A549 (cell line): ENCODE measurements around the gene NKD1. TPM values are rescaled to one million over a fixed set of nuclear protein-coding genes. Genes with fewer than 3 reads are reported as not detected.

Experiments
- ATAC-seq, 2 experiments: fragments of 200-7000 bp in 1 of 2; fragments of >200 bp in 1 of 2; cut with Nextera tagmentation in 1 of 2; cut with Tn5 transposase in 1 of 2; 3 replicates each; pipeline versions ENCODE4 v1.8.0 to v1.9.1; 2018 to 2020; ENCODE audit warnings: mild to moderate bottlenecking in 1 of 2, moderate library complexity in 1 of 2
- CTCF ChIA-PET: fragments of 300-600 bp; sonication (Branson Sonifier 250); formaldehyde crosslinking; extraction: SDS; loops from one replicate; lab custom pipeline; 2021; ENCODE audit warnings: antibody characterized with exemption, inconsistent platforms; lab: Yijun Ruan, JAX
- POLR2A ChIA-PET: fragments of 350-600 bp; formaldehyde crosslinking; extraction: SDS; loops from one replicate; lab custom pipeline; 2021; ENCODE audit warnings: antibody characterized with exemption, inconsistent platforms; lab: Yijun Ruan, JAX
- DNase-seq, 2 experiments: peaks; one replicate each; pipeline versions ENCODE4 v3.0.0 to v3.0.0-alpha.2; 2011 to 2016; ENCODE audit warnings: low read depth in 1 of 2, low spot score in 1 of 2
- FAIRE-seq: peaks from 2 replicates; lab custom pipeline; 2011; peaks lifted over from hg19 to GRCh38; lab: Jason Lieb, UNC
- H3K27ac ChIP-seq, 2 experiments: fragments of >200 bp; sonication (Bioruptor Twin); formaldehyde crosslinking; 3 replicates each; pipeline ENCODE4 v1.5.1; 2016 to 2017
- H3K4me1 ChIP-seq: fragments of >200 bp; sonication (Bioruptor Twin); formaldehyde crosslinking; 3 replicates; pipeline ENCODE4 v1.6.1; 2016
- H3K4me2 ChIP-seq: fragments of >200 bp; sonication (Bioruptor Twin); formaldehyde crosslinking; 3 replicates; pipeline ENCODE4 v1.6.1; 2016
- H3K4me3 ChIP-seq: fragments of >200 bp; sonication (Bioruptor Twin); formaldehyde crosslinking; 3 replicates; pipeline ENCODE4 v1.5.1; 2016
- H3K9me3 ChIP-seq: fragments of >200 bp; sonication (Bioruptor Twin); formaldehyde crosslinking; 3 replicates; pipeline ENCODE4 v1.6.1; 2016
- CBX2 ChIP-seq: fragments of 200-600 bp; sonication (generic); IDR thresholded peaks from 2 replicates; pipeline ENCODE4 v1.6.1; 2016; ENCODE audit warnings: low read depth, mild to moderate bottlenecking, borderline replicate concordance
- CEBPB ChIP-seq, 2 experiments: fragments of >200 bp in 1 of 2; sonication (Bioruptor Twin) in 1 of 2; formaldehyde crosslinking in 1 of 2; IDR thresholded peaks; 2 replicates each; pipeline ENCODE4 v1.6.1; 2012 to 2016
- FOSL2 ChIP-seq, 2 experiments: fragments of 450-650 bp in 1 of 2; fragments of >200 bp in 1 of 2; sonication (Bioruptor Twin) in 1 of 2; formaldehyde crosslinking; IDR thresholded peaks; 2 replicates each; pipeline versions ENCODE4 v1.5.0 to v1.6.1; 2016 to 2020; ENCODE audit warnings: mild to moderate bottlenecking in 1 of 2, moderate library complexity in 1 of 2
- FOXS1 ChIP-seq: fragments of 250-450 bp; sonication (Bioruptor Pico); IDR thresholded peaks from 2 replicates; pipeline ENCODE4 v1.5.0; 2020; ENCODE audit warnings: mild to moderate bottlenecking, moderate library complexity
- HEYL ChIP-seq: fragments of 250-450 bp; sonication (Bioruptor Pico); IDR thresholded peaks from 2 replicates; pipeline ENCODE4 v1.8.0; 2021; ENCODE audit warnings: mild to moderate bottlenecking, moderate library complexity
- JUN ChIP-seq, 2 experiments: fragments of >200 bp; sonication (Bioruptor Twin); formaldehyde crosslinking; IDR thresholded peaks; 2 replicates in 1 of 2; 3 replicates in 1 of 2; pipeline ENCODE4 v1.6.1; 2016 to 2017
- JUNB ChIP-seq: fragments of >200 bp; sonication (Bioruptor Twin); formaldehyde crosslinking; IDR thresholded peaks from 2 replicates; pipeline ENCODE4 v1.6.1; 2016
- KDM1A ChIP-seq: fragments of 200-600 bp; sonication (generic); IDR thresholded peaks from 2 replicates; pipeline ENCODE4 v1.6.1; 2016; ENCODE audit warnings: low read depth, mild to moderate bottlenecking
- MAFK ChIP-seq: fragments of 450-650 bp; IDR thresholded peaks from 2 replicates; pipeline ENCODE4 v1.6.1; 2014; ENCODE audit not compliant: partially characterized antibody
- NFE2L2 ChIP-seq: fragments of 150-350 bp; conservative IDR thresholded peaks from 2 replicates; pipeline ENCODE4 v1.6.1; 2014; ENCODE audit warnings: low read length
- POLR2AphosphoS2 ChIP-seq: conservative IDR thresholded peaks from 2 replicates; pipeline ENCODE4 v1.6.1; 2012; ENCODE audit warnings: low read length, improper control_type of control experiment, inconsistent platforms
- RAD21 ChIP-seq, 2 experiments: fragments of >200 bp in 1 of 2; sonication (Bioruptor Twin) in 1 of 2; formaldehyde crosslinking in 1 of 2; IDR thresholded peaks in 1 of 2; conservative IDR thresholded peaks in 1 of 2; 2 replicates in 1 of 2; 3 replicates in 1 of 2; pipeline ENCODE4 v1.6.1; 2012 to 2018; ENCODE audit warnings: inconsistent platforms in 1 of 2
- RCOR1 ChIP-seq: fragments of 150-350 bp; IDR thresholded peaks from 2 replicates; pipeline ENCODE4 v1.6.1; 2014; ENCODE audit warnings: antibody characterized with exemption, low read length, low read depth
- RFX5 ChIP-seq: fragments of 450-650 bp; IDR thresholded peaks from 2 replicates; pipeline ENCODE4 v1.7.1; 2014; ENCODE audit warnings: antibody characterized with exemption, mild to moderate bottlenecking, moderate library complexity
- RNF2 ChIP-seq: fragments of 200-600 bp; sonication (generic); IDR thresholded peaks from 2 replicates; pipeline ENCODE4 v1.6.1; 2016; ENCODE audit warnings: low read depth, mild to moderate bottlenecking, antibody characterized with exemption, moderate library complexity, borderline replicate concordance
- SREBF2 ChIP-seq: fragments of 450-650 bp; IDR thresholded peaks from 2 replicates; pipeline ENCODE4 v1.6.1; 2014; ENCODE audit warnings: mild to moderate bottlenecking, moderate library complexity
- TP53 ChIP-seq: fragments of 250-450 bp; sonication (Bioruptor Pico); IDR thresholded peaks from 2 replicates; pipeline ENCODE4 v1.5.0; 2021; ENCODE audit warnings: mild to moderate bottlenecking, moderate library complexity
- ZFP36 ChIP-seq: fragments of 450-650 bp; IDR thresholded peaks from 2 replicates; pipeline ENCODE4 v1.6.1; 2014; ENCODE audit warnings: borderline replicate concordance; ENCODE audit not compliant: partially characterized antibody
- ZNF302 ChIP-seq: fragments of 250-450 bp; sonication (Bioruptor Pico); IDR thresholded peaks from 2 replicates; pipeline ENCODE4 v1.9.0; 2021; ENCODE audit warnings: inconsistent platforms, mild to moderate bottlenecking, moderate library complexity
- WGBS: methylation state at CpG from one replicate; pipeline ENCODE4 v1.1.6; 2017; ENCODE audit errors: missing lambda C conversion rate; 5-methylcytosine and 5-hydroxymethylcytosine counted together
- polyA plus RNA-seq, 4 experiments: library from polyadenylated mRNA; depleted of rRNA in 3 of 4; stranded (reverse); fragments of >200 nt; fragmentation: RNase III in 1 of 4; extraction: RNeasy Plus Mini Kit Qiagen cat#74134 plus additional on column Dnase treatment in 1 of 4; gene quantifications; 2 replicates in 3 of 4; 3 replicates in 1 of 4; pipeline ENCODE4 v1.2.3, GENCODE V29; 2011 to 2017
- TF ChIP-seq, protein P1 (sequence below): IDR thresholded peaks from 2 replicates; pipeline ENCODE4 v1.6.1; 2012
- TF ChIP-seq, protein P2 (sequence below): IDR thresholded peaks from 2 replicates; pipeline ENCODE4 v1.6.1; 2012
- TF ChIP-seq, protein P3 (sequence below): fragments of >200 bp; sonication (Bioruptor Twin); formaldehyde crosslinking; IDR thresholded peaks from 2 replicates; pipeline ENCODE4 v1.6.1; 2016
- TF ChIP-seq, protein P4 (sequence below): fragments of 150-350 bp; IDR thresholded peaks from 2 replicates; pipeline ENCODE4 v1.6.1; 2014; ENCODE audit warnings: low read depth, mild to moderate bottlenecking, low read length
- TF ChIP-seq, protein P5 (sequence below): fragments of >200 bp; sonication (Bioruptor Twin); formaldehyde crosslinking; IDR thresholded peaks from 3 replicates; pipeline ENCODE4 v1.6.1; 2016
- TF ChIP-seq, protein P6 (sequence below): fragments of >200 bp; sonication (Bioruptor Twin); formaldehyde crosslinking; IDR thresholded peaks from 3 replicates; pipeline ENCODE4 v1.5.1; 2016
- TF ChIP-seq, protein P7 (sequence below): fragments of 250-450 bp; sonication (Bioruptor Pico); IDR thresholded peaks from 2 replicates; pipeline ENCODE4 v1.5.0; 2021; ENCODE audit warnings: mild to moderate bottlenecking, moderate library complexity, borderline replicate concordance

NKD1 gene
- polyA plus RNA-seq, 2 of the 4 experiments (the other 2 are of a cell fraction), result 0.10 to 0.19 TPM

DNA sequence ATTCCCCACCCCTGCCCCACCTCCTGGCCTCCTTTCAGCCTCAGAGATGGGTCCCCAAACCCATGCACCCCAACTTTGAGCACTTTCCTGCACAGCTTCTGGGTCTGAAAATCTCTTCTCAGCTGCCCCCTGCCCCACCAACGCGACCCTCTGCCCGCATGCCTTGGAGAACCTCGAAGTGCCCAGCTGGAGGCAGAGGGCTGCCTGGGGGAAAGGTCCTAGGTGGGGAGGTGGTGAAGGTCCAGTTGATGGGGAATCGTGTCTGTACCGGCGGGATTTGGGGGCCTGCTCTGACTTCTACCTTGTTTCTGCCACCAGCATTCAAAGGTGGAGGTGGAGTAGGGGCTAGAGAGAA lies 1.3 kb downstream of the NKD1 start:
- Histone ChIP-seq H3K4me2 (no peak overlapping the region), H3K27ac (no peak overlapping the region)
- TF ChIP-seq, protein P1, sequence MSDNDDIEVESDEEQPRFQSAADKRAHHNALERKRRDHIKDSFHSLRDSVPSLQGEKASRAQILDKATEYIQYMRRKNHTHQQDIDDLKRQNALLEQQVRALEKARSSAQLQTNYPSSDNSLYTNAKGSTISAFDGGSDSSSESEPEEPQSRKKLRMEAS, result no peak
- no peak for TF ChIP-seq JUNB
- no peak for TF ChIP-seq MAFK
- TF ChIP-seq NFE2L2, result no peak
- TF ChIP-seq FOSL2 (IDR thresholded peaks at IDR 0.05), result no peak
- no peak for TF ChIP-seq FOSL2 (CRISPR knock-in tag; IDR thresholded peaks at IDR 0.05)
- no peak for TF ChIP-seq JUN (IDR thresholded peaks at IDR 0.05)
- TF ChIP-seq, protein P2, sequence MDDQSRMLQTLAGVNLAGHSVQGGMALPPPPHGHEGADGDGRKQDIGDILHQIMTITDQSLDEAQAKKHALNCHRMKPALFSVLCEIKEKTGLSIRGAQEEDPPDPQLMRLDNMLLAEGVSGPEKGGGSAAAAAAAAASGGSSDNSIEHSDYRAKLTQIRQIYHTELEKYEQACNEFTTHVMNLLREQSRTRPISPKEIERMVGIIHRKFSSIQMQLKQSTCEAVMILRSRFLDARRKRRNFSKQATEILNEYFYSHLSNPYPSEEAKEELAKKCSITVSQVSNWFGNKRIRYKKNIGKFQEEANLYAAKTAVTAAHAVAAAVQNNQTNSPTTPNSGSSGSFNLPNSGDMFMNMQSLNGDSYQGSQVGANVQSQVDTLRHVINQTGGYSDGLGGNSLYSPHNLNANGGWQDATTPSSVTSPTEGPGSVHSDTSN, result no peak
- TF ChIP-seq, protein P3, sequence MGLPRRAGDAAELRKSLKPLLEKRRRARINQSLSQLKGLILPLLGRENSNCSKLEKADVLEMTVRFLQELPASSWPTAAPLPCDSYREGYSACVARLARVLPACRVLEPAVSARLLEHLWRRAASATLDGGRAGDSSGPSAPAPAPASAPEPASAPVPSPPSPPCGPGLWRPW, result no peak
- TF ChIP-seq CBX2, result no peak
- TF ChIP-seq FOXS1, result no peak
- TF ChIP-seq RNF2, result no peak
- TF ChIP-seq RAD21 (conservative IDR thresholded peaks at IDR 0.05 in 1 of 2, IDR thresholded peaks at IDR 0.05 in 1 of 2), result no peak
- TF ChIP-seq, protein P4, sequence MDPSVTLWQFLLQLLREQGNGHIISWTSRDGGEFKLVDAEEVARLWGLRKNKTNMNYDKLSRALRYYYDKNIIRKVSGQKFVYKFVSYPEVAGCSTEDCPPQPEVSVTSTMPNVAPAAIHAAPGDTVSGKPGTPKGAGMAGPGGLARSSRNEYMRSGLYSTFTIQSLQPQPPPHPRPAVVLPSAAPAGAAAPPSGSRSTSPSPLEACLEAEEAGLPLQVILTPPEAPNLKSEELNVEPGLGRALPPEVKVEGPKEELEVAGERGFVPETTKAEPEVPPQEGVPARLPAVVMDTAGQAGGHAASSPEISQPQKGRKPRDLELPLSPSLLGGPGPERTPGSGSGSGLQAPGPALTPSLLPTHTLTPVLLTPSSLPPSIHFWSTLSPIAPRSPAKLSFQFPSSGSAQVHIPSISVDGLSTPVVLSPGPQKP, result no peak
- TF ChIP-seq, all 56 proteins: peak for 0
- no peak overlapping the region for H3K4me3 ChIP-seq
- H3K9me3 ChIP-seq, result no peaks in the 10 kb centered on the region
- DNase-seq (no peak), ATAC-seq (no peak), FAIRE-seq (no peak)
- peaks cover 4% of the 10 kb centered on the region; the same call in 1 of the 3 replicates for H3K4me1 ChIP-seq
- CTCF ChIA-PET, result interaction anchor here (1.0 to 1.4 kb wide), 3 partner anchors 13 to 257 kb away, joined by 3 to 4 read pairs (median 3); no protein-coding TSS in a partner anchor
- POLR2A ChIA-PET, result no interaction called here
- 74% methylated on average over 4 of the region's 7 CpGs for WGBS

DNA sequence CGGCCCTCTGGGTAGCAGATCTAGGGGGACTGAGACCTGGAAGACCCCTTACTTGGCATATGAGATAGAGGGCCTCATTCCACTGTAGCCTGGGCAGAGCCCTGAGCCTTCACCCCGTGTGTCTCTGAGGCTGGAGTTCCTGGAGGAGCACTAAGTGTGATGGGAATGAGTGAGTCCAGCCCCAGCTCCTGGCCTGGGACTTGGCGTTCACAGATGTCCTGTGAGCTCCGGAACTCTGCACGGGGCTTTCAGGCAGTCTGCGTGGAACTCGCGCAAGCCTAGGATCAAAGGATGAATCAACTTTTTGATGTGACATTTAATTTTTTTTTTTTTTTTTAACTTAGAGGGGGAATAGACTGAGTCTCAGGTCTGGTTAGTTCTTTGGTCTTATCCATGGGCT lies 1.8 kb downstream of the NKD1 start:
- ChIA-PET CTCF (interaction anchor here (0.6 to 1.4 kb wide), 4 partner anchors 14 to 256 kb away, joined by 3 to 4 read pairs (median 4); no protein-coding TSS in a partner anchor), POLR2A (no interaction called here)
- ATAC-seq (no peak), DNase-seq (no peak), FAIRE-seq (no peak)
- Histone ChIP-seq H3K9me3 (no peaks in the 10 kb centered on the region), H3K4me3 (no peak overlapping the region), H3K4me2 (no peak overlapping the region), H3K27ac (no peak overlapping the region), H3K4me1 (peaks cover 4% of the 10 kb centered on the region; the same call in 1 of the 3 replicates)
- 78% methylated on average over 7 of the region's 8 CpGs for WGBS
- TF ChIP-seq, protein P3, result no peak
- TF ChIP-seq, protein P5, sequence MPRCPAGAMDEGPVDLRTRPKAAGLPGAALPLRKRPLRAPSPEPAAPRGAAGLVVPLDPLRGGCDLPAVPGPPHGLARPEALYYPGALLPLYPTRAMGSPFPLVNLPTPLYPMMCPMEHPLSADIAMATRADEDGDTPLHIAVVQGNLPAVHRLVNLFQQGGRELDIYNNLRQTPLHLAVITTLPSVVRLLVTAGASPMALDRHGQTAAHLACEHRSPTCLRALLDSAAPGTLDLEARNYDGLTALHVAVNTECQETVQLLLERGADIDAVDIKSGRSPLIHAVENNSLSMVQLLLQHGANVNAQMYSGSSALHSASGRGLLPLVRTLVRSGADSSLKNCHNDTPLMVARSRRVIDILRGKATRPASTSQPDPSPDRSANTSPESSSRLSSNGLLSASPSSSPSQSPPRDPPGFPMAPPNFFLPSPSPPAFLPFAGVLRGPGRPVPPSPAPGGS, result no peak
- TF ChIP-seq POLR2AphosphoS2, result no peak
- TF ChIP-seq TP53 (CRISPR knock-in tag), result no peak
- TF ChIP-seq RAD21 (conservative IDR thresholded peaks at IDR 0.05 in 1 of 2, IDR thresholded peaks at IDR 0.05 in 1 of 2), result no peak
- no peak for TF ChIP-seq HEYL (CRISPR knock-in tag)
- TF ChIP-seq ZNF302 (CRISPR knock-in tag), result no peak
- no peak for TF ChIP-seq RFX5
- TF ChIP-seq CEBPB (IDR thresholded peaks at IDR 0.05), result no peak
- no peak for TF ChIP-seq ZFP36
- no peak for TF ChIP-seq SREBF2
- no peak for TF ChIP-seq KDM1A
- TF ChIP-seq RCOR1, result no peak
- TF ChIP-seq, protein P6, sequence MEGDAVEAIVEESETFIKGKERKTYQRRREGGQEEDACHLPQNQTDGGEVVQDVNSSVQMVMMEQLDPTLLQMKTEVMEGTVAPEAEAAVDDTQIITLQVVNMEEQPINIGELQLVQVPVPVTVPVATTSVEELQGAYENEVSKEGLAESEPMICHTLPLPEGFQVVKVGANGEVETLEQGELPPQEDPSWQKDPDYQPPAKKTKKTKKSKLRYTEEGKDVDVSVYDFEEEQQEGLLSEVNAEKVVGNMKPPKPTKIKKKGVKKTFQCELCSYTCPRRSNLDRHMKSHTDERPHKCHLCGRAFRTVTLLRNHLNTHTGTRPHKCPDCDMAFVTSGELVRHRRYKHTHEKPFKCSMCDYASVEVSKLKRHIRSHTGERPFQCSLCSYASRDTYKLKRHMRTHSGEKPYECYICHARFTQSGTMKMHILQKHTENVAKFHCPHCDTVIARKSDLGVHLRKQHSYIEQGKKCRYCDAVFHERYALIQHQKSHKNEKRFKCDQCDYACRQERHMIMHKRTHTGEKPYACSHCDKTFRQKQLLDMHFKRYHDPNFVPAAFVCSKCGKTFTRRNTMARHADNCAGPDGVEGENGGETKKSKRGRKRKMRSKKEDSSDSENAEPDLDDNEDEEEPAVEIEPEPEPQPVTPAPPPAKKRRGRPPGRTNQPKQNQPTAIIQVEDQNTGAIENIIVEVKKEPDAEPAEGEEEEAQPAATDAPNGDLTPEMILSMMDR, result no peak
- TF ChIP-seq, protein P7, sequence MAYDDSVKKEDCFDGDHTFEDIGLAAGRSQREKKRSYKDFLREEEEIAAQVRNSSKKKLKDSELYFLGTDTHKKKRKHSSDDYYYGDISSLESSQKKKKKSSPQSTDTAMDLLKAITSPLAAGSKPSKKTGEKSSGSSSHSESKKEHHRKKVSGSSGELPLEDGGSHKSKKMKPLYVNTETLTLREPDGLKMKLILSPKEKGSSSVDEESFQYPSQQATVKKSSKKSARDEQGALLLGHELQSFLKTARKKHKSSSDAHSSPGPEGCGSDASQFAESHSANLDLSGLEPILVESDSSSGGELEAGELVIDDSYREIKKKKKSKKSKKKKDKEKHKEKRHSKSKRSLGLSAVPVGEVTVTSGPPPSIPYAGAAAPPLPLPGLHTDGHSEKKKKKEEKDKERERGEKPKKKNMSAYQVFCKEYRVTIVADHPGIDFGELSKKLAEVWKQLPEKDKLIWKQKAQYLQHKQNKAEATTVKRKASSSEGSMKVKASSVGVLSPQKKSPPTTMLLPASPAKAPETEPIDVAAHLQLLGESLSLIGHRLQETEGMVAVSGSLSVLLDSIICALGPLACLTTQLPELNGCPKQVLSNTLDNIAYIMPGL, result no peak
